T-helper 2 cell treated with Interferon-gamma antibody and Interleukin-4, amounts not matched to agents 100 ng/mL and 5 ng/mL, for 36 hours (primary cell): ENCODE measurements around the gene SPNS2. TPM values are rescaled to one million over a fixed set of nuclear protein-coding genes. Genes with fewer than 3 reads are reported as not detected.

Experiments
- intact Hi-C: fragments of 100-400 bp; cut with micrococcal nuclease; formaldehyde crosslinking; loops from one replicate; pipeline ENCODE4 v1.15.1; 2023
- total RNA-seq: library from RNA; stranded (reverse); gene quantifications from 2 replicates; pipeline ENCODE4 v1.2.3, GENCODE V29; 2022

SPNS2 gene
- total RNA-seq, 1 donor from 2014 or later = 0.36 TPM

DNA sequence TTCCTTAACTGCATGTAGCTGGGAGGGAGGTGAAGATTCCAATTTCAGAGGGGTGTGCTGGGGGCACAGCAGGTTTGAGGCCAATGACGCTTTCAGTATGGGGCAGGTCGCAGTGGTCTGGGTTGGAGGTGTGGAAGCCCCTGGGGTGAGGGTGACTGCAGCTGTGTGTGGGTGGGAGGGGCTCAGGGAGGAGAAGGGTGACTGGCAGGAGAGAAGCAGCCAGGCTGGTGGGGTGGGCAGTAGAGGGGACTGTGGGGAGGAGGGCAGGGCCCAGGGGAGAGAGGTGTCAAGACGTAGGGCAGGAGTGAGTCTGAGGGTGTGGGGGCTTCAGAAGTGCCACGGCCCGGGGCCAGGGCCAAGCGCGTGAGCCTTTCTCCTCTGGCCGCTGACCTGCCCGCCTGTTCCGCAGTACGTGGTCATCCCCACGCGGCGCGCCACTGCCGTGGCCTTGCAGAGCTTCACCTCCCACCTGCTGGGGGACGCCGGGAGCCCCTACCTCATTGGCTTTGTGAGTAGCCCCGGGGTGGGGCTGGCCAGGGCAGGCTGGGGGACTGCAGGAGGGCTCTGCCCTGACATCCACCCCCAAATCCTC, 37.1 kb downstream of the SPNS2 start:
- intact Hi-C loops = no loop called here

DNA sequence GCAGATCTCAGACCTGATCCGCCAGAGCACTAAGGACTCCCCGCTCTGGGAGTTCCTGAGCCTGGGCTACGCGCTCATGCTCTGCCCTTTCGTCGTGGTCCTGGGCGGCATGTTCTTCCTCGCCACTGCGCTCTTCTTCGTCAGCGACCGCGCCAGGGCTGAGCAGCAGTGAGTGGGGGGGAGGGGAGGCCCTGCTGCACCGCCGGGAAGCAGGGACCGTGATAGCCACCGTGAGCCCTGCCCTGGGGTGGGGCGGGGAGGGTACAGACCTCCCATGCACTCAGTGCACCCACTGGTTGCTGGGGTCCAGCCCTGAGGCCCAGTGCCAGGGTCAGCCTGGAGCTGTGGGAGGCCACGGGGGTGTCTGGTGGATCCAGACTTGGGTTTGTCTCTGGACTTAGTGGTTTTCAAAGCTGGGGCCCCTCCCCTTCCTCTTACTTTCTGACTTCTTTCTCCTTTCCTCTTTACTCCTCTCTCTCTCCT, 37.6 kb downstream of the SPNS2 start:
- intact Hi-C loops = no loop called here

DNA sequence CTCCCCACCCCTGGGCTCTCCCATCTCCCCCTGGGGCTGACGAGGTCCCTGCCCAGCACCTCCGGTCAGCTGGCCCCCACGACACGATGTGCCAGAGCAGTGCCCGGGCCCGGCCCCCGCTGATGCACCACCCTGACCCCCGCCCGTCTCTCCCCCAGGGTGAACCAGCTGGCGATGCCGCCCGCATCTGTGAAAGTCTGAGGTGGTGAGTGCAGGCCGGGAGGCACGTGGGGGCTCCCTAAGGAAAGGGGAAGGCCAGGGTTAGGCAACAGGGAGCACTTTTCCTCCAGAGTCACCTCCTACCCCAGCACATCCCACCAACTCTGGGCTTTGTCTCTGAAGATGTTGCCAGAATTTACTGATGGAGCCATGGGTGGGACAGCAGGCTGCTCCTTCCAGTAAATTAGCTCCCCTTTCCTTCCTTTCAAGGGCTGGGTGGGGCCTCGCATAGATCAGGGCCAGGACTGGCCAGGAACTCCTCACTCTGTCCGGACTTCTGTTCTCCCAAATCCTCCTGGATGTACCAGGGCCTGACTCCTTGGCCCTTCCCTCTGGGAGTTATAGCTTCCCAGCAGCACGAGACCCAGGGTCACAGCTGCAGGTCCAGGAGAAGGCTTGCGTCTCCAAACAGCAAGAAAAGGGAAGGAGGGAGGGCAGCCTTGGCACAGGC, 38.2 kb downstream of the SPNS2 start:
- intact Hi-C loops = no loop called here

DNA sequence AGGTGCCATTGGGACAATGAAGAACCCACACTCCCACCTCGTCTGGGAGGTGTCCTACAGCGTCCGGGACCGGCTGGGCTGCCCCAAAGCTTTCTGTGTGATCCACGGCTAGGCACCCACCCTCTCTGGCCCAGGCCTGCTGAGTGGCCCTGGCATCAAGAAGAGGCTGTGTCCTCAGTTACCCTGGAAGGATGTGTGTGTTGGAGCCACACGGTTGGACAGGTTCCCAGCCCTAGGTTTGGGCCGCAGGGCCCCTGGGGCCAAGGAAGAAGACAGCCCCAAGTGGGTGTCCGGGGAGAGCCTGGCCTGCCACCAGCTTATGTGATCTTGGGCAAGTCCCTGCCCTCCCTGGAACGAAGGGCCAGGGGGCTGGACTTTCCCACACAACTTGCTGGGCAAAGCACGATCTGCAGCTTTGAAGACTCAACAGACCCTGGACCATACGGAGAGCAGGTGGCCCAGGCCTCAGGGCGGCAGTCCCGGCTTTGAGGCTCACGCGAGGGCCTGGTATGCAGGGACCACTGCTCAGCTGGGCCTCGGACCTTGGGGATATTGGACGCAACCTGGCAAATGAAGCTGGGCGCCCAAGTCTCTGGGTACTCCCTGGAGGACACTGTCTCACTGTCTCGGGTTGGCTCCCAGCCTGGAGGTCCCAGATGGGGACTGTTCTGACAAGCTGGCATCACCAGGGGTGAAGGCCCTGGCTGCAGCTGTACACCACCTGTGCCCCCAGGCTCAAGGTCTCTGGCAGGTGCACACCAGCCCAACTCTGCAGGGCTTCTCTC, 39.0 kb downstream of the SPNS2 start:
- intact Hi-C loops = no loop called here

DNA sequence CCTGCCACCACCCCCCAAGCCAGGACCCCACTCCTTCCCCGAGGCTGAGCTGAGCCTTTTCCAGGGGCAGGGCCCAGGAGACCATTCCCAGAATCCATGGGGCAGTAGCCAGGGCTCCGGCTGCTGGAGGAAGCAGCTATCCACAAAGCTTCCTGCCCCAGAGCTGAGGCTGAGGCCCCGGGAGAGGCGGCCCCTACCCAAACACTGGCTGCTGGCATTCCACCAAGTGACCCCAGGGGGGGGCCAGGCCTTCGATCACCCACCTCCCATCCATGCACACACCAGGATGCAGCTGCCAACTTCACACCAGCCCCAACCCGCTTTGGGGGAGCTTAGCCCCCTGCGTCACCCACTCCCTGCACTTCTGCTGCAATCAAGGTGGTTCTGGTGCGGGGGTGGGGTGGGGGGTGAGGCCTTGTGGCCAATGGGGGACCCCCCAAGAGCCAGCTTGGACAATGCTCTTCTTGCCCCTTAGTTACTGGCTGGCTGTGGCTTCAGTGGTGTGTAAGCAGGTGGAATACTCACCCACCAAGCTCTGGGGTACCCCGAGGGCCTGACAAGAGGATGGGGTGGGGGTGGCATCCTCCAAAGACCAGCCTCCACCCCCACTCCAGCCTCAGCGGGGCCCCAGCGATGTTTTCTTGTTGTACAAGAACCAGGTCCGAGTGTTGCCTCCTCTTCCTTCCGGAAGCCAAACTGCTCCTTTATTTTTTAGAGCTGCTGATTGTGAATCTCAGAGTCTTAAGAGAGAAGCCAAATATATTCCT, 39.7 kb downstream of the SPNS2 start:
- intact Hi-C loops = no loop called here

DNA sequence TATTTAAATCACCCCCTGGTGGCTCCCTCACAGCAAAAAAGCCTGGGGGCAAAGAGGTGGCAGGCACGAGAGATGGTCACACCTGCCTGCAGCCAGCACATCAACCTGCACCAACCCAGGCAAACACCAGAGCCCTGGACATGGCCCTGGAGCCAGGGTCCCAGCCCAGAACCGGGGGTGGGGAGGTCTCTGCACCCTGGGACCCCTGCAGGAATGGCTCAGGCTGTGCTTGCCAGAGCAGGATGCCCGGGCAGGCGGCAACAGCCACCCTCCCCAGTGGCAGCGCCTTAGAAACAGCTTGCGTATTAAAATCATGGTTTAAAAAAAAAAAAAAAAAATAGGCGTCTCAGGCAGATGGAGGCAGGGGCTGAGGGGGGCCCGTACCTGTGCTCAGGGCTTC, 40.3 kb downstream of the SPNS2 start:
- intact Hi-C loops = no loop called here

DNA sequence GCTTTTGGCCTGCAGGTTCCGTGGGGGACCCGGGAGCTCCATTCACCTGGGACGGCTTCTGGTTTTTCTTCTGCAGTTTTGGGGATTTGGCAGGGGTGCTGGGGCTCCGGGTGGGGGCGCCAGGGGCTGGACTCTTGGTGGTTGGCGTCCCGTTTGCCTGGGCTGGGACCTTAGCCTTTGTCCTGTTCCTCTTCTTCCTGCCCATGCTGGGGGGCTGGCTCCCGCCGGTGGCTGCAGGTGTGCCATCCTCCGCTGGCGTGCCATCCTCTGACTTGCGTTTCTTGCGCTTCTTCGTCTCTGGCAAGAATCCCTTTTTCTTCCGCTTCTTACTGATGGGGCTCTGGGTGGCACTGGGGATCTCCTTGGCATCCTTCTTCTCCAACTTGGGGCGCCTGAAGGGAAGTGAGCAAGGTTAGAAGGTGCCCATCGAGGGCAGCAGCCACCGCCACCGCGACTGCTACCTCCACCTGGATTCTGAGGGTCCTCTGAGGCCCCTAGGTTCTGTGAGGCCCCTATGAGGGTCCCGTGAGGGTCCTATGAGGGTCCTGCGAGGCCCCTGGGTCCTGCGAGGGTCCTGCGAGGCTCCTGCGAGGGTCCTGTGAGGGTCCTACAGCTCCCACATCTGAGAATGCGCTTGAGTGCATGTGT, 41.0 kb downstream of the SPNS2 start:
- intact Hi-C loops = no loop called here

DNA sequence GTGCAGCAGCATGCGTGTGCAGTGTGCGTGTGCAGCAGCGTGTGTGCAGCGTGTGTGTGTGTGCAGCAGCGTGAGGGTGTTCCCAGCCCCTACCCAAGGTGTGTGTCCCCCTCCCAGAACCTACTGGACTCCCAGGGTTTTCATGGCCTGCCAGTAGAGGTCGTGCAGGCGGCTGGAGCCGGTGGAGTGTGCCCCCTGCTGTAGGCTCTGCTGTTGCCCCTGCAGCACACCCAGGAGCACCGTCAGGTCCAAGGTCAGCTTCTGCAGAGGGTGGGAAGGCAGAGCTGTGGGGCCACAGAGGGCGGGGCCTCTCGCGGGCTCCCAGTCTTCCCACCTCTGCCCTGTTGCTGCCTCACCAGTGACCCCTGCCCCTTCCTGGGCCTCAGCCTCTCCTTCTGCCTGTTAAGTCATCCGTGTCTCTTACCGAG, 41.6 kb downstream of the SPNS2 start:
- intact Hi-C loops = no loop called here

DNA sequence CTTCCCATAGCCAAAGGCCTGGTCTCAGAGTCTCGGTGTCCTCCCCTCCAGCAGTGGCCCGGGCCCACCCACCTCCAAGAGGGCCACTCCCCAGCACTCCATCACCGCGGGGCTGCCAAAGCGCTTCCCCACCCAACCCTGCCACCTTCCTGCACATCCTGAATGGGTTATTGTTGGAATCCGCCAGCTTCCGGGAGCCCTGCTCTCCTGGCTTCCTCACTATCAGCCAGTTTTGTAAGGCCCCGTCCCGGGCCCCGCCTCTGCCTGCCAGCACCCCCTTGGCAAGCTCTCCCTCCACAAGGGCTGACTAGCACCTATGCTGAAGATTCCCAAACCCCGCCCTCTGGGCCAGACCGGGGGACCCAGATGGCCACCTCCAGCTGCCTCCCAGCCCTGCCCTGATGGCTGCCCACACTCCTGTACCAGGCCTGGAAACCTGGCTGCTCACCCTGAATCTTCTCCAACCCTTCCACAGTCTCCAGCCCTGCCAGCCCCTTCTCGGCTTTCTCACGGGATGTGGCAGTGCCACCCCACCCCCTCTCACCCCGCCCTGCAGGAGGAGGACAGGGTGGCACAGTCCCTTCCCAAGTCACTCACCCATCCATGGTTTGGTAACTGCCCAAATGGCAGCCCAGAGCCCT, 42.1 kb downstream of the SPNS2 start:
- intact Hi-C loops = no loop called here

DNA sequence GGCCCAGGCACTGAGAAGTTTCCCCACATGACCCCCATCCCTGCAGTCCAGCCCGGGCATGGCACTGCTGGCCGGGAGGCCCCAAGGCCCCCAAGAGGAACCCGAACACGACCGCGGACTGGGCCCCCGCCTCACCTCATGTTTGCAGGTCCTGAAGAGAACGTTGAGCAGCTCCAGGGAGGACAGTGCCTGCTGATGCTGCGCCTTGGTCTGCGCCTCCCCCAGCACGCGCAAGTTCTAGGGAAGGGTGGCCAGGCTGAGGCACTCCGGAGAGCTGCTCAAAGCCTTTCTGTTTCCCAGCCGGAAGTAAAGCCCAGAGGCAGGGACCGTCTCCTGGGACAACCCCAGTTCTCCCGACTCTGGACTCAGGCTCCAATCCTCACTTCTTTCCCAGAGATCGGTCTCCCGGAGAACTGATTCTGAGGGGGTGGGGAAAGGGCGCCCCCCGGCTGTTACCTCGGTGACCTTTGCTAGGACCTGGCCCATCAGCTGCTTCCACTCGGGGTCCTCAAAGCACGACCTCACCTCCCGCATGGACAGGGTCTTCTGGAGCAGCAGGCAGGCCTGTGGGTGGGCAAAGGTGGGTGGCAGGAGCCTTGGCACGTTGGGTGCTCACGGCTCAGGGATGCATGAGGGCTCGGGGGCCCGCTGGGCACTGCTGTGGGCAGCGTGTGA, 42.8 kb downstream of the SPNS2 start:
- intact Hi-C loops = no loop called here

DNA sequence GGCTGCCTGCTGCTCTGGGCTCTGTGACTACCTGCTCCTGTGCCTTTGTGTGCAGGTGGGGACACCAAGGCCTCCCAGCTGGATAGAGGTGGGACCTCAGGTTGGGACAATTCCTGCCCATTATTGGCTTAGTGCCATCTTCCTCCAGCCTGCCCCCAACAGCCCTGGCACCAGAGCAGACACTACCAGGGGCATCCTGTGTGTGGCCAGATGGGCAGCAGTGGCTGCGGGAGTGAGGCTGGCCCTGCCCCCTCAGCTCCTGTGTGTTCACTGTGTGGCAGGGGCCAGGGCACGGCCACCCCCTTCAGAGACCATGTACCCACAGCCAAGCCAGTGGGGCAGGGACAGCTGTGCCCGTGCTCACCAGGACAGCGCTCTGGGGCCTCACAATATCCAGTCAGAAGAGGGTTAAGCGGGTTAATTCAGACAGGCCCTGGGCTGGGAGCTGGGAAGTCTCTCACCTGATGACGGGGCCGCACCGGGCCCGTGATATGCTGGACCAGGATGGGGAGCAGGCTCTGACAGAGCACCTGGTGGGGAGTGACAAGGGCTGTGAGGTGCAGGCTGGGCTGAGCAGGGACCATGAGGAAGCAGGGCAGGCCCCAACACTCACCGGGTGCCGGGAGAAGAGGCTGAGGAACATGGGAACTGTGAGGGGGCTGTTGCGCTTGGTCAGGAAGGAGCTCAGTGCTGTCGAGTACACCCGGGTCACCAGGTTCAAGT, 43.5 kb downstream of the SPNS2 start:
- intact Hi-C loops = no loop called here

DNA sequence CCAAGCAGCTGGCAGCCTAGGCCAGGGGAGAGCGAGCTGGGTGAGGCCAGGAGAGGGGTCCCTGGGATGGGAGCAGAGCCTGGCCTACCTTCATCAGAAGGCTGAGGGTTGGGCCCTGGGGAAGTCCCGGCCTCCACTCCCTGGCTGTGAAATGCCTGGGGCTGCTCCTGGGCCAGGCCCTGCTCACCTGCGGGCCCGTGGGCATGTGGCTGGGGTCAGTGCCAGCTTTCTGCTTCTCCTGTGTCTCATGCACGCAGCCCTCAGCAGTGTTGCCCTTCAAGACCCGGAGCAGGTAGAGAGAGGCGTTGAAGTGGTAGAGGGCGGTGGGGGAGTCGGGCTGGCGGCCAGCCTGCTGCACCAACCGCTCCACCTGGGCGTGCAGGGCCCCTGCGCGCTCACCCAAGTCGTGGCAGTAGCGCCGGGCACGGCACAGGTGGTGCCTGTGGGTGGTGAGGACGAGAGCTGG, 44.1 kb downstream of the SPNS2 start:
- intact Hi-C loops = no loop called here

DNA sequence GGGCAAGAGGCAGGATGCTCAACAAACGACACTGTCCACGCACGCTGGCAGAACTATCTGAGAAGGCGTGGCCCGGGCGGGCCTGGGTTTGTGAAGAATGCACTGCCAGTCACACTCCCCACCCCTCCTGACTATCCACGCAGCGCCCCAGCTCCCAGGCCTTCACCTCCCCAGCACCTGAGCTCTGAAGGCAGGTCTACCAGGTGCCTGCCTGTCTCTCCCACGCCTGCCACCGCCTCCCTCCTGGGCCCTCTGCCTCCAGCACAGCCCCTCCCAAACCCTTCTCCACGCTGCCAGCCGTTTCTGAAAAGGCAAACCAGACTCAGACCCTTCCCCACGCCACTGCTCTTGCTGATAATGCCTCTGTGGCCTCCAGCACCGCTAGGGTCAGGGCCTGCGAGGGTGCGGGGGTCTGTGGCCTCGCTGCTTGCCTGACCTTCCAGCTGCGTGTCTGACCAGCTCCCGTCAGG, 44.9 kb downstream of the SPNS2 start:
- intact Hi-C loops = no loop called here

DNA sequence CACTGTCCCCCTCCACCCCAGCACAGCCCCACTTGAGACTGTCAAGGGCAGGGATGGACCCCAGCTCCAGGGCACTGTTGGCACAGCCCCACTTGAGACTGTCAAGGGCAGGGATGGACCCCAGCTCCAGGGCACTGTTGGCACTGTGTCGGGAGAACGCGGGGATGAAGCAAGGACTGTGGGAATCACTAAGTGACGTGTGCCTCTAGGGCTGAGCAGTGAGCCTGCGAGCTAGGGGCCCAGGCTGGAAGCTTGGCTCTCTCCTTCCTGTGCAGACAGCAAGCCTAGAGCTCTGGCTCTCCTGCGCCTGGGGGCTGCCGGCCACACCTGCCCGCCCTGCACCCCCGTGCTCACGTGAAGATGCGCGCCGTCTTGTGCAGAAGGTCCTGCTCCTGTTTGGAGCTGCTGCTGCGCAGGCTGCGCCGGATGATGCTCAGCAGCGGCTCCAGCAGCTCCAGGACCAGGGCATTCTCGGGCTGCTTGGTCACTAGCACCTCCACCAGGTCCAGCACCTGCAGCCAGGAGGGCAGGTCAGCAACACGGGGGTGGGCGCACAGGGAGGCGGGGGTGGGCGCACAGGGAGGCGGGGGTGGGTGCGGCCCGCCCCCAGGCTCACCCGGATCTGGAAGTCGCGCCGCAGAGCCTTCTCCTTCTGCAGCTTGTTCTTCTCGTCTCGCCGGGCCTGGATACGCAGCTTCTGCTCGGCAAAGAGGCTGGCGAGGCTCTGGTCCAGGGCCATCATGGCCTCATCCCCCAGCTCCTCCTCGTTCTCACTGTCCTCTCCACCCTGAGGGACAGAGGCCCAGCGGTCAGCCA, 45.7 kb downstream of the SPNS2 start:
- intact Hi-C loops = no loop called here

DNA sequence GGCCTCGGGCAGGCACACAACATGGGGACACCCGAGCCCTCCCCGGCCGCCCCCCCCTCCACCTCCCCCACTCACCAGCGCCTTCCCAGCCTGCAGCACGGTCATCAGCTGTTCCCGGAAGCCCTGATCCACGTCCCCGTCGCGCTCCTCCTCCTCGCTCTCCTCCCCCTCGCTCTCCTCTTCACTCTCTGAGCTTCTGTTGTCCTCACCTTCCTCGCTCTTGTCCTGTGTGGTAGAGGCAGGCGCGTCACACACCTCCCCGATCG, 46.2 kb downstream of the SPNS2 start:
- intact Hi-C loops = no loop called here

DNA sequence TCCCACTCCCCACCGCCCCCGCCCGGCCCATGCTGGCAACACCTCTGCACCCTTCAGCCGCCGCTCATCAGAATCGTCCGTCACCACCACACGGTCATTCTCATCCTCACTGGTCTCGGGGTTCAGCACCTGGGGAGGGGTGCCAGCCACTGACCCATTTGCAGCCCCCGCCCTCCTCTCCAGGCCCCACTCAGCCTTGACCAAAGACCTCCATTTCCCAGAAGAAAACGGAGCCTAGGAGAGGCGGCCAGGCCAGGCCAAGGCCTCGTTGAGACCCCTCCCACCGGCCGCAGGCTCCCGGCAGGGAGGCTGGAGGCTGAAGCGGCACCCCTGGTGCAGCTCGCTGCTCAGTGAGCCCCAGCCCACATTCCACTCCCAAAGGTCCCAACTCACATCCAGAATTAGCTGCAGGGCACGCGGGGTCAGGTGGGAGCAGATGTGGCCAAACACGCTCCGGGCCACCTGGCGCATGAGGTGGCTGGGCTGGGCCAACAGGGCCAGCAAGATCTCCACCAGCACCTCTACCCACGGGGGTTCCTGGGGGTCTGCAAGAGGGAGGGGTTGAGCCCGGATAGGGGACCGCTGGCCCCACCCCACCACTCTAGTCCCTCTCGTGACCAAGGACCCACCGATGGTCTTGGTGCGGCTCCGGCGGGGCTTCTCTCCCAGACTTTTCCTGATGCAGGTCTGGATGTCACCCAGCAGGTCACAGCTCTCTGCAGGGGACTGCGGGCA, 46.7 kb downstream of the SPNS2 start:
- intact Hi-C loops = no loop called here

DNA sequence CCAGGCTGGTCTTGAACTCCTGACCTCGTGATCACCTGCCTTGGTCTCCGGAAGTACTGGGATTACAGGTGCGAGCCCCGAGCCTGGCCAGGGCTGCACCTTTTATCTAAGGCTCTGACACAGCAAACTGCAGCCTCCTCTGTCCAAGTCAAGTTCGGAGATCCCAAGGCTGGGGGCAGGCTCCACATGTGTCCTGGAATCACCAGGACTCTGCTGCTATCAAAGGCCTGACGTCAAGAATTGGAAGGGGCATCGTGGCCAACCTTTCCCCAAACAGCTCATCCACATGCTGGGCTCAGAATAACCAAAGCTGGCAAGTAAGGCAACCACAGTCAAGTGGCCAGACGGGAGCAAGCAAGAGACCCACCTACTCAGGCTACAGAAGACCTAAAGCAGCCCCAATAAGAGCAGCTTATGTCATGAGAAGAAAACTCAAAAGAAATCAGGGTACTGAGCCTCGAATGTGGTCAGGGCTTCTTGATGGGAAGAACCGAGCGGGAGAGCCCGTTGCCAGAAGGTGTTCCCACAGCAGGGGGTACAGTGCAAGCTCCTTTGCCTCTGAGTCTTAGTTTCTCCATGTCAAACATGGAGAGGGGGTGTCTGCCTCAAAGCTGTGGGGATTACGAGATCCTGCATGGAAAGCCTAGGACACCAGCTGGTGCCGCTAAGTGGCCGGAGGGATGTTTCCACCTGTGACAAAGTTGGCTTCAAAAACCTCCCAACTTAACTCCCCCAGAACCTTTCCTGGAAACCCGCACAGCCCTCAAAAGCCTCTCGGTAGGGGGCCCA, 48.6 kb downstream of the SPNS2 start:
- intact Hi-C loops = no loop called here
